ENCODE measurements around the gene SLC27A6. TPM values are rescaled to one million over a fixed set of nuclear protein-coding genes. Genes with fewer than 3 reads are reported as not detected.

SLC27A6 gene
- total RNA-seq, 1 experiment from 2014 or later: not detected

DNA sequence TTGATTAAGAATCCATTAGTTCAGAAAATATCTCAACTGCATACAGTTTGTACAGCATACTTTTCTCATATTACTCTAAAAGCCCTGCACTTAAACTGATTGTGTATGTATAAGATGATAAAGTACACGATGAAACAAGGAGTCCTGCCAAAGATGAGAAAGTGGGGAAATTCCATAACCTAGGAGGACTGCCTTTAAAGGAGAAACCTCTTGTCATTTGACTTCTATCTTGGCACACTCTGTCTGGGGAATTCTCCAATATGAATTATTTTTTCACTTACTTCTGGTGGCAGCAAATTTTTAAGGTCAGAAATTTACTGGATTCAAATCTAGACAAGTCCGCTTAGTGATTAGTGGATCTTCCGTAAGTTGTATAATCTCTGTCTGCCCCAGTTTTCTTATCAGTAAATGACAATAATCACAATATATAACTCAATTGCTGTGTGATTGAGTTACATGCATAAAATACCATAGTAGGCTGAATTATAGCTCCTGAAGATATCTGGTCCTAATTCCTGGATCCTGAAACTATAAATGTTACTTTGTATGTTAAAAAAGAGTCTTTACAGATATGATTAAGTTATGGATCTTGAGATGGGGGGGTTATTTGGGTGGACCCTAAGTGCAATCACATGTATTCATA lies 112.3 kb downstream of the SLC27A6 start:
- TF ChIP-seq, protein P1, sequence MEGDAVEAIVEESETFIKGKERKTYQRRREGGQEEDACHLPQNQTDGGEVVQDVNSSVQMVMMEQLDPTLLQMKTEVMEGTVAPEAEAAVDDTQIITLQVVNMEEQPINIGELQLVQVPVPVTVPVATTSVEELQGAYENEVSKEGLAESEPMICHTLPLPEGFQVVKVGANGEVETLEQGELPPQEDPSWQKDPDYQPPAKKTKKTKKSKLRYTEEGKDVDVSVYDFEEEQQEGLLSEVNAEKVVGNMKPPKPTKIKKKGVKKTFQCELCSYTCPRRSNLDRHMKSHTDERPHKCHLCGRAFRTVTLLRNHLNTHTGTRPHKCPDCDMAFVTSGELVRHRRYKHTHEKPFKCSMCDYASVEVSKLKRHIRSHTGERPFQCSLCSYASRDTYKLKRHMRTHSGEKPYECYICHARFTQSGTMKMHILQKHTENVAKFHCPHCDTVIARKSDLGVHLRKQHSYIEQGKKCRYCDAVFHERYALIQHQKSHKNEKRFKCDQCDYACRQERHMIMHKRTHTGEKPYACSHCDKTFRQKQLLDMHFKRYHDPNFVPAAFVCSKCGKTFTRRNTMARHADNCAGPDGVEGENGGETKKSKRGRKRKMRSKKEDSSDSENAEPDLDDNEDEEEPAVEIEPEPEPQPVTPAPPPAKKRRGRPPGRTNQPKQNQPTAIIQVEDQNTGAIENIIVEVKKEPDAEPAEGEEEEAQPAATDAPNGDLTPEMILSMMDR (IDR thresholded peaks at IDR 0.05): no peak
- TF ChIP-seq REST (IDR thresholded peaks at IDR 0.05; ENCODE audit: insufficient read depth in 1 of 2, low read depth in 2 of 2, low read length in 1 of 2): no peak
- no peak for TF ChIP-seq POLR2AphosphoS5 (IDR thresholded peaks at IDR 0.05; ENCODE audit: low read depth, low read length)
- no peak for TF ChIP-seq SIN3A (IDR thresholded peaks at IDR 0.05; ENCODE audit: borderline replicate concordance, insufficient read depth, low read depth, low read length)
- no peak for TF ChIP-seq TCF7L2 (IDR thresholded peaks at IDR 0.05; ENCODE audit: low read depth, low read length)
- CTCF ChIA-PET: no interaction called here
- no peaks in the 10 kb centered on the region for H3K9me3 ChIP-seq (ENCODE audit: control insufficient read depth, insufficient read depth, low read depth, low read length)
- intact Hi-C loops (cut with micrococcal nuclease; ENCODE audit: unreplicated experiment) (no loop called here), in situ Hi-C loops (cut with HindIII; ENCODE audit: low pct_unique_long_range_greater_than_20kb, low sequenced_read_pairs) (no loop called here)
- BruUV-seq (replicated peaks): no TSS peak
- no peaks in the 10 kb centered on the region for H3K36me3 ChIP-seq (ENCODE audit: control insufficient read depth, insufficient read depth, low read length)
- no peak overlapping the region for H3K27ac ChIP-seq (ENCODE audit: low read length)
- DNase-seq (ENCODE audit: low read depth, low spot score): no peak
- no peak overlapping the region for H3K4me3 ChIP-seq (ENCODE audit: low read depth in 2 of 2, low read length in 2 of 2)
- H3K27me3 ChIP-seq (ENCODE audit: control insufficient read depth, insufficient read depth, low read length): no peaks in the 10 kb centered on the region
- H3K4me1 ChIP-seq (ENCODE audit: control insufficient read depth, insufficient read depth, low read length): no peaks in the 10 kb centered on the region
- POLR2A ChIA-PET: no interaction called here
- ATAC-seq: no peak

DNA sequence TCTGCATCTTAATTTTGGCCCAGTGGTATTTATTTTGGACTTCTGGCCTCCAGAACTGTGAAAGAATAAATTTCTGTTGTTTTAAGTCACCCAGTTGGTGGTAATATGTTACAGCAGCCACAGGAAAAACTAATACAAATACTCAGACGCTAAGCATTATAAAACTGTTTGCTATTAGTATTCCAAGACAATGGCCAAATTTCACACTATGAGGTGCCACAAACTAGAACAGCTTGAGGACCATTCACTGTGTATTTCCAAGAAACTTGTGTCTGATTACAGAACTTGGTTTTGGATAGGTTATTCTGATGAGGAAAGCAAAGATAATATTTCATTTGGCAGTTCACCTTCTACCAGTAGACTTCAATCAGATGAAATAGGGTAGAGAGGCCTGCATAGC lies 113.0 kb downstream of the SLC27A6 start:
- in situ Hi-C loops (cut with HindIII; ENCODE audit: low pct_unique_long_range_greater_than_20kb, low sequenced_read_pairs): no loop called here
- ChIA-PET POLR2A (no interaction called here), CTCF (no interaction called here)
- Histone ChIP-seq H3K36me3 (ENCODE audit: control insufficient read depth, insufficient read depth, low read length) (no peaks in the 10 kb centered on the region), H3K4me1 (ENCODE audit: control insufficient read depth, insufficient read depth, low read length) (no peaks in the 10 kb centered on the region), H3K27ac (ENCODE audit: low read length) (no peak overlapping the region), H3K9me3 (ENCODE audit: control insufficient read depth, insufficient read depth, low read depth, low read length) (no peaks in the 10 kb centered on the region), H3K4me3 (ENCODE audit: low read depth in 2 of 2, low read length in 2 of 2) (no peak overlapping the region), H3K27me3 (ENCODE audit: control insufficient read depth, insufficient read depth, low read length) (no peaks in the 10 kb centered on the region)
- BruUV-seq (replicated peaks): no TSS peak
- ATAC-seq: no peak
- intact Hi-C loops (cut with micrococcal nuclease; ENCODE audit: unreplicated experiment): no loop called here
- TF ChIP-seq REST (IDR thresholded peaks at IDR 0.05; ENCODE audit: insufficient read depth in 1 of 2, low read depth in 2 of 2, low read length in 1 of 2) (no peak), POLR2AphosphoS5 (IDR thresholded peaks at IDR 0.05; ENCODE audit: low read depth, low read length) (no peak), TCF7L2 (IDR thresholded peaks at IDR 0.05; ENCODE audit: low read depth, low read length) (no peak), SIN3A (IDR thresholded peaks at IDR 0.05; ENCODE audit: borderline replicate concordance, insufficient read depth, low read depth, low read length) (no peak)
- TF ChIP-seq, protein P1 (IDR thresholded peaks at IDR 0.05): no peak
- no peak for DNase-seq (ENCODE audit: low read depth, low spot score)
